Ovary (tissue), 3 donors: ENCODE results near the gene SLC19A1.

Experiments
- CTCF ChIP-seq, 3 donors: fragments of 450-650 bp in 2 of 3; fragments of 200-600 bp in 1 of 3; IDR thresholded peaks; one replicate each; pipeline versions ENCODE4 v1.5.1 to v1.8.0; 2016 to 2022; ENCODE audit warnings: antibody characterized with exemption in 3 of 3, mild to moderate bottlenecking in 1 of 3
- POLR2A ChIP-seq: fragments of 450-650 bp; IDR thresholded peaks from one replicate; pipeline ENCODE4 v1.6.1; 2017; ENCODE audit warnings: antibody characterized with exemption, mild to moderate bottlenecking, moderate library complexity
- donor health status: DM: no; HTN: no; CAD: no.

GRCh38 chr21:45538381-45539045 lies 3.7 kb downstream of the SLC19A1 start:
- no peak for TF ChIP-seq CTCF (IDR thresholded peaks at IDR 0.05)
- no peak for TF ChIP-seq POLR2A
